ENCODE measurements around the gene MPDZ.
"Not testable (repeated sequence)": the region's sequence is repeated elsewhere in the genome, so short reads cannot be mapped to it uniquely, and the experiment has no call there.

MPDZ gene

DNA sequence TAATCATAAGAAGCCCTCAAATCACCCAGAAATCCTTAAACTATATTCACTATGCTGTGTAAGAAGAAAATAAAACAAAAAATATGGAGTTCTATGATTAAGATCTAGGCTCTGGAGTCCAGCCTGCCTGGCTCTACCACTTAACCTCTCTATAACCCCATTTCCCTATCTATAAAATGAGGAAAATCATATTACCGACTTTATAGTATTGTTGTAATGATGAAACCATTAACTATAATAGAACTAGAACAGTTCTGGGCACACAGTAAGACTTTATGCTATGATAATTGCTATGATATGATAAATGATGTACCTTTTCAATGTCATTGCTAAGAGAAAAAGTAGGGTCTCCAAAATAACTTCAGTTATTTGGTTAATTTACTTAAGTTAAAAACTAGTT, 40.3 kb downstream of the MPDZ start:
- TF ChIP-seq, protein P1, sequence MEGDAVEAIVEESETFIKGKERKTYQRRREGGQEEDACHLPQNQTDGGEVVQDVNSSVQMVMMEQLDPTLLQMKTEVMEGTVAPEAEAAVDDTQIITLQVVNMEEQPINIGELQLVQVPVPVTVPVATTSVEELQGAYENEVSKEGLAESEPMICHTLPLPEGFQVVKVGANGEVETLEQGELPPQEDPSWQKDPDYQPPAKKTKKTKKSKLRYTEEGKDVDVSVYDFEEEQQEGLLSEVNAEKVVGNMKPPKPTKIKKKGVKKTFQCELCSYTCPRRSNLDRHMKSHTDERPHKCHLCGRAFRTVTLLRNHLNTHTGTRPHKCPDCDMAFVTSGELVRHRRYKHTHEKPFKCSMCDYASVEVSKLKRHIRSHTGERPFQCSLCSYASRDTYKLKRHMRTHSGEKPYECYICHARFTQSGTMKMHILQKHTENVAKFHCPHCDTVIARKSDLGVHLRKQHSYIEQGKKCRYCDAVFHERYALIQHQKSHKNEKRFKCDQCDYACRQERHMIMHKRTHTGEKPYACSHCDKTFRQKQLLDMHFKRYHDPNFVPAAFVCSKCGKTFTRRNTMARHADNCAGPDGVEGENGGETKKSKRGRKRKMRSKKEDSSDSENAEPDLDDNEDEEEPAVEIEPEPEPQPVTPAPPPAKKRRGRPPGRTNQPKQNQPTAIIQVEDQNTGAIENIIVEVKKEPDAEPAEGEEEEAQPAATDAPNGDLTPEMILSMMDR (IDR thresholded peaks at IDR 0.05; ENCODE audit: borderline replicate concordance, extremely low read depth, low read length, poor library complexity, severe bottlenecking): no peak
- no peak for TF ChIP-seq EZH2 (IDR thresholded peaks at IDR 0.05; ENCODE audit: borderline replicate concordance, low read depth, low read length, severe bottlenecking)
- ATAC-seq (ENCODE audit: insufficient read depth, low read depth) (no peak), DNase-seq (no peak)
- Histone ChIP-seq H4K20me1 (ENCODE audit: insufficient read depth, low read length) (no peaks in the 10 kb centered on the region), H3K9ac (ENCODE audit: low read depth, low read length) (no peak overlapping the region), H3K27me3 (ENCODE audit: insufficient read depth, low read length, poor library complexity) (no peaks in the 10 kb centered on the region), H2AFZ (ENCODE audit: low read depth, low read length) (no peak overlapping the region), H3K4me2 (ENCODE audit: insufficient read depth, low read length) (no peak overlapping the region), H3K9me3 (ENCODE audit: insufficient read depth, low read length, severe bottlenecking) (no peaks in the 10 kb centered on the region), H3K79me2 (ENCODE audit: insufficient read depth, low read length) (no peaks in the 10 kb centered on the region), H3K27ac (ENCODE audit: low read length) (no peak overlapping the region), H3K4me1 (ENCODE audit: insufficient read depth, low read length) (no peaks in the 10 kb centered on the region), H3K4me3 (ENCODE audit: low read depth in 1 of 2, low read length in 2 of 2) (no peak overlapping the region), H3K36me3 (ENCODE audit: insufficient read depth, low read length) (no peaks in the 10 kb centered on the region)

DNA sequence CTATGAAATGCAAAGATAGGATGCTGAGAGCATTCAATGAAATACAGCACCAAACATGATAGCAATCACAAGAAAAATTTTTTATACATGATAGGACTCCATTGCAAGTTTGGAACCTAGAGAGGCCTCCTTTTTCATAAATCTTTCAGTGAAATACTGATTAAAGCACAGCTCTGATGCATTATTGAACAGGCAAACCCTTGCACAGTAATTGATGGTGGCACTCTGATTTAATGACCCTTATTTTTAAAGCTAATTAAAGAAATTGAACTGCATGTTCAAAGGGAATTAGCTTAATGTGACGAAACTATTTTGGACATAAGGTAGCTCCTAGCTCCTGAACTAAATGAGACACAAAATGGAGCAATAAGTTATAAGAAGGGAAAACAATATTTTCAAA, 44.6 kb downstream of the MPDZ start:
- Histone ChIP-seq H3K9me3 (ENCODE audit: insufficient read depth, low read length, severe bottlenecking) (no peaks in the 10 kb centered on the region), H2AFZ (ENCODE audit: low read depth, low read length) (no peak overlapping the region), H3K27ac (ENCODE audit: low read length) (no peak overlapping the region), H3K4me3 (ENCODE audit: low read depth in 1 of 2, low read length in 2 of 2) (no peak overlapping the region), H3K4me2 (ENCODE audit: insufficient read depth, low read length) (no peak overlapping the region), H3K27me3 (ENCODE audit: insufficient read depth, low read length, poor library complexity) (no peaks in the 10 kb centered on the region), H4K20me1 (ENCODE audit: insufficient read depth, low read length) (no peaks in the 10 kb centered on the region), H3K9ac (ENCODE audit: low read depth, low read length) (no peak overlapping the region), H3K4me1 (ENCODE audit: insufficient read depth, low read length) (no peaks in the 10 kb centered on the region), H3K36me3 (ENCODE audit: insufficient read depth, low read length) (no peaks in the 10 kb centered on the region), H3K79me2 (ENCODE audit: insufficient read depth, low read length) (no peaks in the 10 kb centered on the region)
- ATAC-seq (ENCODE audit: insufficient read depth, low read depth): no peak
- DNase-seq: no peak
- TF ChIP-seq EZH2 (IDR thresholded peaks at IDR 0.05; ENCODE audit: borderline replicate concordance, low read depth, low read length, severe bottlenecking): no peak
- TF ChIP-seq, protein P1 (IDR thresholded peaks at IDR 0.05; ENCODE audit: borderline replicate concordance, extremely low read depth, low read length, poor library complexity, severe bottlenecking): no peak

- Histone ChIP-seq H3K27me3 (ENCODE audit: insufficient read depth, low read length, poor library complexity) (no peaks in the 10 kb centered on the region), H3K4me2 (ENCODE audit: insufficient read depth, low read length) (no peak overlapping the region), H3K4me1 (ENCODE audit: insufficient read depth, low read length) (no peaks in the 10 kb centered on the region), H4K20me1 (ENCODE audit: insufficient read depth, low read length) (no peaks in the 10 kb centered on the region), H3K9ac (ENCODE audit: low read depth, low read length) (no peak overlapping the region), H3K4me3 (ENCODE audit: low read depth in 1 of 2, low read length in 2 of 2) (no peak overlapping the region), H3K9me3 (ENCODE audit: insufficient read depth, low read length, severe bottlenecking) (no peaks in the 10 kb centered on the region), H3K36me3 (ENCODE audit: insufficient read depth, low read length) (no peaks in the 10 kb centered on the region), H3K27ac (ENCODE audit: low read length) (no peak overlapping the region), H3K79me2 (ENCODE audit: insufficient read depth, low read length) (no peaks in the 10 kb centered on the region), H2AFZ (ENCODE audit: low read depth, low read length) (no peak overlapping the region)
- no peak for DNase-seq
- TF ChIP-seq, protein P1 (IDR thresholded peaks at IDR 0.05; ENCODE audit: borderline replicate concordance, extremely low read depth, low read length, poor library complexity, severe bottlenecking): no peak
- no peak for TF ChIP-seq EZH2 (IDR thresholded peaks at IDR 0.05; ENCODE audit: borderline replicate concordance, low read depth, low read length, severe bottlenecking)
- ATAC-seq (ENCODE audit: insufficient read depth, low read depth): no peak
Observed at GRCh38 chr9:13228431-13228830, 51.1 kb downstream of the MPDZ start.

DNA sequence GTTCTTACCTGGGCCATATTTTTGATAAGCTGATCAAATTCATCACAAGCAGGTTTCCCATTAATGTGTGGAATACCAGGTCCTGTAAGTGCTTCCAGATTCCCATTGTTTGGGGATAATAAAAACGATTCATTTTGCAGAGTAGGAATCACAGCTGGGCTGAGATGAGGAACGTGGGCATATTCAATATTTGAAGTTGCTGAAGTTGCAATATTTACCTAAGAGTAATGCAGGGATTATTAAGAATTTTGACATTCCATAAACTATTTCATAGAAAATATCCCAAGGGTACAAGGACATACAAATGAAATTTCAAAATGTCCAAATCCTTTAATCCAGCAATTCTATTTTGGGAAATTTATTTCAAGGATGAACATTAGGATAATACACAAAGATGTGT, 55.1 kb downstream of the MPDZ start:
- DNase-seq (no peak), ATAC-seq (ENCODE audit: insufficient read depth, low read depth) (no peak)
- Histone ChIP-seq H3K9me3 (ENCODE audit: insufficient read depth, low read length, severe bottlenecking) (no peaks in the 10 kb centered on the region), H3K36me3 (ENCODE audit: insufficient read depth, low read length) (no peaks in the 10 kb centered on the region), H3K27ac (ENCODE audit: low read length) (no peak overlapping the region), H3K4me2 (ENCODE audit: insufficient read depth, low read length) (no peak overlapping the region), H2AFZ (ENCODE audit: low read depth, low read length) (no peak overlapping the region), H3K79me2 (ENCODE audit: insufficient read depth, low read length) (no peaks in the 10 kb centered on the region), H3K9ac (ENCODE audit: low read depth, low read length) (no peak overlapping the region), H3K27me3 (ENCODE audit: insufficient read depth, low read length, poor library complexity) (no peaks in the 10 kb centered on the region), H3K4me1 (ENCODE audit: insufficient read depth, low read length) (no peaks in the 10 kb centered on the region), H3K4me3 (ENCODE audit: low read depth in 1 of 2, low read length in 2 of 2) (no peak overlapping the region), H4K20me1 (ENCODE audit: insufficient read depth, low read length) (no peaks in the 10 kb centered on the region)
- TF ChIP-seq, protein P1 (IDR thresholded peaks at IDR 0.05; ENCODE audit: borderline replicate concordance, extremely low read depth, low read length, poor library complexity, severe bottlenecking): no peak
- TF ChIP-seq EZH2 (IDR thresholded peaks at IDR 0.05; ENCODE audit: borderline replicate concordance, low read depth, low read length, severe bottlenecking): no peak

- not testable (repeated sequence) for H4K20me1 ChIP-seq (ENCODE audit: insufficient read depth, low read length); H3K4me1 ChIP-seq (ENCODE audit: insufficient read depth, low read length); H3K4me3 ChIP-seq (ENCODE audit: low read depth in 1 of 2, low read length in 2 of 2); H3K4me2 ChIP-seq (ENCODE audit: insufficient read depth, low read length); H3K9ac ChIP-seq (ENCODE audit: low read depth, low read length); H3K27ac ChIP-seq (ENCODE audit: low read length); H3K9me3 ChIP-seq (ENCODE audit: insufficient read depth, low read length, severe bottlenecking); H3K36me3 ChIP-seq (ENCODE audit: insufficient read depth, low read length); ATAC-seq (ENCODE audit: insufficient read depth, low read depth); DNase-seq; H2AFZ ChIP-seq (ENCODE audit: low read depth, low read length); H3K79me2 ChIP-seq (ENCODE audit: insufficient read depth, low read length); H3K27me3 ChIP-seq (ENCODE audit: insufficient read depth, low read length, poor library complexity)
Observed at GRCh38 chr9:13222733-13223132, 56.8 kb downstream of the MPDZ start.
